Parathyroid adenoma (tissue), 2 donors: ENCODE results near the gene IFT52.

ENCODE experiments used
- H2AFZ ChIP-seq: fragments of 300-600 bp; sonication (generic); one replicate; pipeline ENCODE4 v1.7.0; 2017; ENCODE audit warnings: antibody characterized with exemption, mild to moderate bottlenecking
- H3K27ac ChIP-seq: fragments of 300-600 bp; sonication (generic); one replicate; pipeline ENCODE4 v1.7.0; 2017
- H3K27me3 ChIP-seq: fragments of 300-600 bp; sonication (generic); one replicate; pipeline ENCODE4 v1.7.0; 2017; ENCODE audit warnings: low read length; ENCODE audit not compliant: control insufficient read depth, insufficient read depth
- H3K36me3 ChIP-seq: fragments of 300-600 bp; sonication (generic); one replicate; pipeline ENCODE4 v1.7.0; 2017; ENCODE audit warnings: low read length; ENCODE audit not compliant: control insufficient read depth, insufficient read depth
- H3K4me1 ChIP-seq: fragments of 300-600 bp; sonication (generic); one replicate; pipeline ENCODE4 v1.7.0; 2017; ENCODE audit warnings: control low read depth
- H3K4me2 ChIP-seq: fragments of 300-600 bp; sonication (generic); one replicate; pipeline ENCODE4 v1.7.0; 2017; ENCODE audit warnings: low read length
- H3K4me3 ChIP-seq: fragments of 300-600 bp; sonication (generic); one replicate; pipeline ENCODE4 v1.7.0; 2017; ENCODE audit warnings: low read depth, low read length
- H3K79me2 ChIP-seq: fragments of 300-600 bp; sonication (generic); one replicate; pipeline ENCODE4 v1.7.0; 2017; ENCODE audit warnings: control low read depth
- H3K9ac ChIP-seq: fragments of 300-600 bp; sonication (generic); one replicate; pipeline ENCODE4 v1.7.0; 2017; ENCODE audit warnings: mild to moderate bottlenecking
- H3K9me3 ChIP-seq: fragments of 300-600 bp; sonication (generic); one replicate; pipeline ENCODE4 v1.7.0; 2017; ENCODE audit warnings: low read length; ENCODE audit not compliant: control insufficient read depth
- CTCF ChIP-seq: fragments of 300-600 bp; sonication (generic); IDR thresholded peaks from one replicate; pipeline ENCODE4 v1.7.0; 2017; ENCODE audit warnings: antibody characterized with exemption, mild to moderate bottlenecking
- donor health status: primary hyperparathyroidism.

Gene IFT52

GRCh38 chr20:43681991-43682410 lies 91.3 kb downstream of the IFT52 start:
- H3K4me2 ChIP-seq: no peak overlapping the region
- no peaks in the 10 kb centered on the region for H3K4me1 ChIP-seq
- no peak overlapping the region for H3K9ac ChIP-seq
- H3K27me3 ChIP-seq: no peaks in the 10 kb centered on the region
- no peak overlapping the region for H3K27ac ChIP-seq
- no peaks in the 10 kb centered on the region for H3K79me2 ChIP-seq
- H3K4me3 ChIP-seq: no peak overlapping the region
- no peaks in the 10 kb centered on the region for H3K9me3 ChIP-seq
- H3K36me3 ChIP-seq: no peaks in the 10 kb centered on the region
- H2AFZ ChIP-seq: no peak overlapping the region
- no peak for TF ChIP-seq CTCF

- Histone ChIP-seq H3K4me2 (no peak overlapping the region), H3K4me1 (no peaks in the 10 kb centered on the region), H3K27me3 (no peaks in the 10 kb centered on the region), H3K9ac (no peak overlapping the region), H3K27ac (no peak overlapping the region), H2AFZ (no peak overlapping the region), H3K79me2 (no peaks in the 10 kb centered on the region), H3K9me3 (no peaks in the 10 kb centered on the region), H3K36me3 (no peaks in the 10 kb centered on the region), H3K4me3 (no peak overlapping the region)
- no peak for TF ChIP-seq CTCF
These were observed 91.7 kb downstream of the IFT52 start for GRCh38 chr20:43682446-43682845.

- no peaks in the 10 kb centered on the region for H3K4me1 ChIP-seq
- no peaks in the 10 kb centered on the region for H3K27me3 ChIP-seq
- no peaks in the 10 kb centered on the region for H3K9me3 ChIP-seq
- no peaks in the 10 kb centered on the region for H3K79me2 ChIP-seq
- no peak overlapping the region for H3K9ac ChIP-seq
- H3K4me2 ChIP-seq: no peak overlapping the region
- H3K27ac ChIP-seq: no peak overlapping the region
- no peak for TF ChIP-seq CTCF
- H3K4me3 ChIP-seq: no peak overlapping the region
- no peak overlapping the region for H2AFZ ChIP-seq
- no peaks in the 10 kb centered on the region for H3K36me3 ChIP-seq
These were observed 96.1 kb downstream of the IFT52 start for GRCh38 chr20:43686820-43687219.

GRCh38 chr20:43689165-43689564 lies 98.4 kb downstream of the IFT52 start:
- Histone ChIP-seq H3K4me2 (no peak overlapping the region), H3K36me3 (no peaks in the 10 kb centered on the region), H3K79me2 (no peaks in the 10 kb centered on the region), H3K4me3 (no peak overlapping the region), H3K9me3 (no peaks in the 10 kb centered on the region), H3K27ac (no peak overlapping the region), H3K27me3 (no peaks in the 10 kb centered on the region), H2AFZ (no peak overlapping the region), H3K4me1 (no peaks in the 10 kb centered on the region), H3K9ac (no peak overlapping the region)
- no peak for TF ChIP-seq CTCF

- no peaks in the 10 kb centered on the region for H3K9me3 ChIP-seq
- H3K4me2 ChIP-seq: no peak overlapping the region
- no peak overlapping the region for H3K27ac ChIP-seq
- no peak overlapping the region for H3K9ac ChIP-seq
- no peaks in the 10 kb centered on the region for H3K36me3 ChIP-seq
- H3K27me3 ChIP-seq: no peaks in the 10 kb centered on the region
- TF ChIP-seq CTCF: no peak
- H2AFZ ChIP-seq: no peak overlapping the region
- H3K79me2 ChIP-seq: no peaks in the 10 kb centered on the region
- no peaks in the 10 kb centered on the region for H3K4me1 ChIP-seq
- no peak overlapping the region for H3K4me3 ChIP-seq
These were observed 100.3 kb downstream of the IFT52 start for GRCh38 chr20:43690943-43691598.
